ENCODE results near the gene KLHL29.

Gene KLHL29

GRCh38 chr2:23460228-23460627 is 75.2 kb downstream of the KLHL29 start:
- no peak overlapping the region for H3K4me3 Mint-ChIP-seq
- peaks cover 27% of the 10 kb centered on the region for H3K27me3 Mint-ChIP-seq
- no peaks in the 10 kb centered on the region for H3K9me3 Mint-ChIP-seq
- no peaks in the 10 kb centered on the region for H3K4me1 Mint-ChIP-seq (ENCODE audit: low read depth)
- intact Hi-C loops (cut with micrococcal nuclease): no loop called here
- no peaks in the 10 kb centered on the region for H3K36me3 Mint-ChIP-seq (ENCODE audit: low read depth)
- no peak overlapping the region for H3K27ac Mint-ChIP-seq

- Mint-ChIP-seq H3K4me1 (ENCODE audit: low read depth) (no peaks in the 10 kb centered on the region), H3K27me3 (peaks cover 34% of the 10 kb centered on the region), H3K36me3 (ENCODE audit: low read depth) (no peaks in the 10 kb centered on the region), H3K27ac (no peak overlapping the region), H3K4me3 (no peak overlapping the region), H3K9me3 (no peaks in the 10 kb centered on the region)
- intact Hi-C loops (cut with micrococcal nuclease): no loop called here
These were observed 76.0 kb downstream of the KLHL29 start for GRCh38 chr2:23460993-23461392.

- Mint-ChIP-seq H3K9me3 (no peaks in the 10 kb centered on the region), H3K4me3 (no peak overlapping the region), H3K27me3 (peaks cover 37% of the 10 kb centered on the region), H3K27ac (no peak overlapping the region), H3K36me3 (ENCODE audit: low read depth) (no peaks in the 10 kb centered on the region), H3K4me1 (ENCODE audit: low read depth) (no peaks in the 10 kb centered on the region)
- intact Hi-C loops (cut with micrococcal nuclease): no loop called here
These were observed 79.2 kb downstream of the KLHL29 start for GRCh38 chr2:23464156-23464555.

GRCh38 chr2:23464905-23465537 is 80.0 kb downstream of the KLHL29 start:
- H3K27ac Mint-ChIP-seq: no peak overlapping the region

GRCh38 chr2:23465936-23466335 is 81.0 kb downstream of the KLHL29 start:
- Mint-ChIP-seq H3K4me3 (no peak overlapping the region), H3K9me3 (no peaks in the 10 kb centered on the region), H3K4me1 (ENCODE audit: low read depth) (no peaks in the 10 kb centered on the region), H3K27ac (no peak overlapping the region), H3K27me3 (peaks cover 39% of the 10 kb centered on the region), H3K36me3 (ENCODE audit: low read depth) (no peaks in the 10 kb centered on the region)
- intact Hi-C loops (cut with micrococcal nuclease): no loop called here

More at GRCh38 chr2:23464905-23465537, 80.0 kb downstream of the KLHL29 start:
- peaks cover 39% of the 10 kb centered on the region for H3K27me3 Mint-ChIP-seq
- no peak overlapping the region for H3K4me3 Mint-ChIP-seq
- H3K36me3 Mint-ChIP-seq (ENCODE audit: low read depth): no peaks in the 10 kb centered on the region
- intact Hi-C loops (cut with micrococcal nuclease): no loop called here
- no peaks in the 10 kb centered on the region for H3K9me3 Mint-ChIP-seq
- no peaks in the 10 kb centered on the region for H3K4me1 Mint-ChIP-seq (ENCODE audit: low read depth)

- Mint-ChIP-seq H3K9me3 (no peaks in the 10 kb centered on the region), H3K36me3 (ENCODE audit: low read depth) (no peaks in the 10 kb centered on the region), H3K27ac (no peak overlapping the region), H3K27me3 (peaks cover 41% of the 10 kb centered on the region), H3K4me1 (ENCODE audit: low read depth) (no peaks in the 10 kb centered on the region), H3K4me3 (no peak overlapping the region)
- intact Hi-C loops (cut with micrococcal nuclease): no loop called here
These were observed 82.6 kb downstream of the KLHL29 start for GRCh38 chr2:23467618-23468017.

- Mint-ChIP-seq H3K36me3 (ENCODE audit: low read depth) (no peaks in the 10 kb centered on the region), H3K9me3 (no peaks in the 10 kb centered on the region), H3K4me3 (no peak overlapping the region), H3K27me3 (peaks cover 44% of the 10 kb centered on the region), H3K4me1 (ENCODE audit: low read depth) (no peaks in the 10 kb centered on the region), H3K27ac (no peak overlapping the region)
- intact Hi-C loops (cut with micrococcal nuclease): no loop called here
These were observed 83.6 kb downstream of the KLHL29 start for GRCh38 chr2:23468474-23469141.

- no peak overlapping the region for H3K4me3 Mint-ChIP-seq
- H3K4me1 Mint-ChIP-seq (ENCODE audit: low read depth): no peaks in the 10 kb centered on the region
- no peak overlapping the region for H3K27ac Mint-ChIP-seq
- peaks cover 48% of the 10 kb centered on the region for H3K27me3 Mint-ChIP-seq
- H3K36me3 Mint-ChIP-seq (ENCODE audit: low read depth): no peaks in the 10 kb centered on the region
- no peaks in the 10 kb centered on the region for H3K9me3 Mint-ChIP-seq
- intact Hi-C loops (cut with micrococcal nuclease): no loop called here
These were observed 84.2 kb downstream of the KLHL29 start for GRCh38 chr2:23469142-23469540.

GRCh38 chr2:23475036-23475435 is 90.1 kb downstream of the KLHL29 start:
- no peaks in the 10 kb centered on the region for H3K36me3 Mint-ChIP-seq (ENCODE audit: low read depth)

GRCh38 chr2:23475473-23475872 is 90.5 kb downstream of the KLHL29 start:
- no peaks in the 10 kb centered on the region for H3K9me3 Mint-ChIP-seq

More at GRCh38 chr2:23475036-23475435, 90.1 kb downstream of the KLHL29 start:
- Mint-ChIP-seq H3K27ac (no peak overlapping the region), H3K4me3 (no peak overlapping the region), H3K9me3 (no peaks in the 10 kb centered on the region), H3K4me1 (ENCODE audit: low read depth) (no peaks in the 10 kb centered on the region), H3K27me3 (peaks cover 44% of the 10 kb centered on the region)
- intact Hi-C loops (cut with micrococcal nuclease): no loop called here

GRCh38 chr2:23476786-23477185 is 91.8 kb downstream of the KLHL29 start:
- H3K36me3 Mint-ChIP-seq (ENCODE audit: low read depth): no peaks in the 10 kb centered on the region
- no peaks in the 10 kb centered on the region for H3K9me3 Mint-ChIP-seq
- no peak overlapping the region for H3K4me3 Mint-ChIP-seq
- intact Hi-C loops (cut with micrococcal nuclease): no loop called here
- peaks cover 5% of the 10 kb centered on the region for H3K4me1 Mint-ChIP-seq (ENCODE audit: low read depth)
- no peak overlapping the region for H3K27ac Mint-ChIP-seq
- peaks cover 47% of the 10 kb centered on the region for H3K27me3 Mint-ChIP-seq

More at GRCh38 chr2:23475473-23475872, 90.5 kb downstream of the KLHL29 start:
- Mint-ChIP-seq H3K4me3 (no peak overlapping the region), H3K36me3 (ENCODE audit: low read depth) (no peaks in the 10 kb centered on the region), H3K27me3 (peaks cover 44% of the 10 kb centered on the region), H3K27ac (no peak overlapping the region), H3K4me1 (ENCODE audit: low read depth) (peaks cover 1% of the 10 kb centered on the region)
- intact Hi-C loops (cut with micrococcal nuclease): no loop called here

GRCh38 chr2:23477392-23477791 is 92.4 kb downstream of the KLHL29 start:
- no peaks in the 10 kb centered on the region for H3K9me3 Mint-ChIP-seq
- peaks cover 5% of the 10 kb centered on the region for H3K4me1 Mint-ChIP-seq (ENCODE audit: low read depth)
- peaks cover 47% of the 10 kb centered on the region for H3K27me3 Mint-ChIP-seq
- no peak overlapping the region for H3K27ac Mint-ChIP-seq
- intact Hi-C loops (cut with micrococcal nuclease): no loop called here
- H3K4me3 Mint-ChIP-seq: no peak overlapping the region
- H3K36me3 Mint-ChIP-seq (ENCODE audit: low read depth): no peaks in the 10 kb centered on the region

- no peak overlapping the region for H3K27ac Mint-ChIP-seq
- intact Hi-C loops (cut with micrococcal nuclease): no loop called here
- H3K9me3 Mint-ChIP-seq: no peaks in the 10 kb centered on the region
- H3K4me3 Mint-ChIP-seq: no peak overlapping the region
- H3K27me3 Mint-ChIP-seq: peaks cover 47% of the 10 kb centered on the region
- H3K36me3 Mint-ChIP-seq (ENCODE audit: low read depth): no peaks in the 10 kb centered on the region
- H3K4me1 Mint-ChIP-seq (ENCODE audit: low read depth): peaks cover 5% of the 10 kb centered on the region
These were observed 93.3 kb downstream of the KLHL29 start for GRCh38 chr2:23478087-23478932.
